Activated CD4-positive, alpha-beta memory T cell treated with anti-CD3 and anti-CD28 coated beads for 36 hours (primary cell): ENCODE results near the gene NECTIN1. TPM values are rescaled to one million over a fixed set of nuclear protein-coding genes. Genes with fewer than 3 reads are reported as not detected.

Source experiments
- CTCF ChIA-PET: fragments of 350-600 bp; sonication (Branson Sonifier 250); formaldehyde crosslinking; loops from one replicate; lab custom pipeline; 2021; ENCODE audit warnings: antibody characterized with exemption, inconsistent platforms; lab: Charles Lee
- POLR2A ChIA-PET: fragments of 350-600 bp; sonication (Branson Sonifier 250); formaldehyde crosslinking; loops from one replicate; lab custom pipeline; 2021; ENCODE audit warnings: antibody characterized with exemption; lab: Charles Lee
- DNase-seq: peaks from one replicate; pipeline ENCODE4 v3.0.0-alpha.2; 2020
- H3K27ac Mint-ChIP-seq: one replicate; pipeline ENCODE4 v1.8.0; 2021; ENCODE audit warnings: mixed read lengths
- H3K27me3 Mint-ChIP-seq: one replicate; pipeline ENCODE4 v1.8.0; 2021; ENCODE audit warnings: mixed read lengths
- H3K36me3 Mint-ChIP-seq: one replicate; pipeline ENCODE4 v1.8.0; 2021; ENCODE audit warnings: mixed read lengths
- H3K4me1 Mint-ChIP-seq: one replicate; pipeline ENCODE4 v1.8.0; 2021; ENCODE audit warnings: low read depth, mixed read lengths
- H3K4me3 Mint-ChIP-seq: one replicate; pipeline ENCODE4 v1.8.0; 2021; ENCODE audit warnings: mild to moderate bottlenecking, mixed read lengths
- H3K9me3 Mint-ChIP-seq: one replicate; pipeline ENCODE4 v1.8.0; 2021; ENCODE audit warnings: mixed read lengths
- intact Hi-C: fragments of 100-400 bp; cut with micrococcal nuclease; formaldehyde crosslinking; loops from one replicate; pipeline ENCODE4 v1.15.1; 2023
- total RNA-seq, 2 experiments: library from RNA; stranded (reverse); gene quantifications; one replicate each; pipeline ENCODE4 v1.2.3, GENCODE V29; 2021

Gene NECTIN1
- total RNA-seq, 2 experiments from 2014 or later, result 2.0 to 2.4 TPM

DNA sequence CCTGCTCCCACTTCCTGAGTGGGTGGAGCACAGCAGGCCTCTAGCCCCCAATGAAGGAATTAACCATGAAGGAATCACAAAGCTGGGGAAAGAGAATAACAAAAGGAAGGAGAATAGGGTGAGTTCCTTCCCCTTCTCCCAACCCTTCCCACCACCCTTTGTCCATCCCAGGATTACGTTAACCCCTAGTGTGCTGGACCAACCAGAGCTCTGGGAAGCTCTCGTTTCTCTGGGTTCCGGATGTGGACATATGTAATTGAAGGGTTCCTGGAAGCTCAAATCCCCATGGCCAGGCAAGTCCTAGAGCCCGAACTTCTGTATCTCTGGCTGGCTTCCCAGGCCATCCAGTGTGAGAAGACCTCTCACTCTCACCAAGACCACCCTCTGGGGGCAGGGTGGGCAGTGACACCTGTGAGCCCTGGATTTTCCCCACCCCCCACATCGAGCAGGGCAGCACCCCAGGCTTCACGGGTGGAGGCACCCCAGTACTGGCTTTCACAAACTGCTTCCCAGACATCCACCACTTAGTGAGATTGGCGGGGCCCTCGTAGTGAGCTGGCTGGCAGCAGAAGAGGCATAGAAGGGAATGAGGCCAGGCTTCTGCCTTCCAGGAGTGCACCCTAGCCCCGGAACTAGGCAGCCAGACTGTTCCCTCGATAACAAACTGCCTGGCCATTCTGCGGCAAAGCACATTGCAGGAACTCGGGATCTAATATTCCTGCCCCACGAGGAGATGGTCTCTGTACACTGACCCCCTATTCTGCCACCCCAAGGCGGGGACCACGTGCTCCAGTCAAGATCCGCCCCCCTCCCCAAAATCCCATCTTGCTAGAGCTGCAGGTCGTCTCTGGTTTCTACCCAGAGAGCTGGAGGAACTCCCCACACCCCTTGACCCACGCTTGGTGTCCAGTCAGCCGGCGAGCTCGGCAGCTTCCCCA is 2.1 kb downstream of the NECTIN1 start:
- POLR2A ChIA-PET, result no interaction called here
- intact Hi-C loops, result loop anchor here (5.0 kb wide), 1 partner anchor 245 kb away; no protein-coding TSS in a partner anchor

DNA sequence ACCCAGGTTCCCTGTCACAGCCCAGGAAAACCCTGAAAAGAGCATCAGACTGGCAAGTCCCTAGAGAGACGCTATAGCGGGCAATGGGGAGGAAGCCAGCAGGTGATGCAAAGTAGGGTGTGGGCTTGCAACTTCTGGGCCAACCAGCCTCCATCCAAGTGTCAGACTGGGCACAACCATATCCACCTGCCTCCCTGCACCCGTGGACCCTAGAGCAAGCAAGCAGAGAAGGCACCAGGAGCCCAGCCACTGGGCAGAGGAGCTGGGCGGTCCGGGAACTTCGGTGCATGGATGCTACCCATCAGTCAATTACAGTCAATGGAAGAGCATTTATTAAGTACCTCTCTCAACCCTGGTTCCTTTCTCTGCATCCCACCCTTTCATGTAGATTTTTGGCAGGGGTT is 2.8 kb downstream of the NECTIN1 start:
- no peak for DNase-seq
- Mint-ChIP-seq H3K27ac (no peak overlapping the region), H3K4me1 (peaks cover 16% of the 10 kb centered on the region), H3K36me3 (no peaks in the 10 kb centered on the region), H3K4me3 (no peak overlapping the region), H3K27me3 (peaks cover 9% of the 10 kb centered on the region), H3K9me3 (no peaks in the 10 kb centered on the region)
- ChIA-PET POLR2A (no interaction called here), CTCF (interaction anchor here (0.6 to 1.6 kb wide), 2 partner anchors 14 to 35 kb away, joined by 3 to 4 read pairs; no protein-coding TSS in a partner anchor)
- intact Hi-C loops, result loop anchor here (5.0 kb wide), 1 partner anchor 244 kb away; no protein-coding TSS in a partner anchor

More for the DNA sequence above, 2.1 kb downstream of the NECTIN1 start:
- Mint-ChIP-seq H3K4me1 (peaks cover 16% of the 10 kb centered on the region), H3K27me3 (peaks cover 9% of the 10 kb centered on the region), H3K36me3 (no peaks in the 10 kb centered on the region), H3K9me3 (no peaks in the 10 kb centered on the region), H3K4me3 (no peak overlapping the region), H3K27ac (no peak overlapping the region)
- no peak for DNase-seq
- CTCF ChIA-PET, result interaction anchor here (0.6 kb wide), 1 partner anchor 35 kb away, joined by 3 read pairs; no protein-coding TSS in a partner anchor

DNA sequence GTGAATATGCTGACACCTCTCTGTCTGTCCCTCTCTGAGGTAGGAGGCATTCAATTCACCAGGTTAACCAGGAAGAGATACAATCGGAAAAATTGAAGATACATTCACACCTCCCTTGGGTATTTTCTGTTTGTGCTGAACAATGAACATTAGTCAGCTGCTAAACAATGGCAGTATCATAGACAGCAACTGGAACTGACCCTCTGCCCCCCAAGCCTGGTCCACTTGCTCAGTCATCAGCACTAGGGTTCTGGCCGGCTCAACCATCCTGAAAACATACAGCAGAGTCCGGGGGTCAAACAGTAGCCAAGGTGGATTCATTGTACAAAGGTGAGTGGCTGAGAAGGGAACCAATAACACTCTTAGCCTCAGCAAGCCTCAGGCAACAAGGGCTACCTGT is 4.0 kb downstream of the NECTIN1 start:
- CTCF ChIA-PET, result interaction anchor here (1.6 kb wide), 1 partner anchor 15 kb away, joined by 4 read pairs; no protein-coding TSS in a partner anchor
- peaks cover 12% of the 10 kb centered on the region for H3K4me1 Mint-ChIP-seq
- H3K36me3 Mint-ChIP-seq, result no peaks in the 10 kb centered on the region
- no peak for DNase-seq
- H3K27ac Mint-ChIP-seq, result no peak overlapping the region
- POLR2A ChIA-PET, result no interaction called here
- H3K9me3 Mint-ChIP-seq, result no peaks in the 10 kb centered on the region
- H3K27me3 Mint-ChIP-seq, result peaks cover 2% of the 10 kb centered on the region
- no peak overlapping the region for H3K4me3 Mint-ChIP-seq
- intact Hi-C loops, result loop anchor here (5.0 kb wide), 1 partner anchor 243 kb away; no protein-coding TSS in a partner anchor

DNA sequence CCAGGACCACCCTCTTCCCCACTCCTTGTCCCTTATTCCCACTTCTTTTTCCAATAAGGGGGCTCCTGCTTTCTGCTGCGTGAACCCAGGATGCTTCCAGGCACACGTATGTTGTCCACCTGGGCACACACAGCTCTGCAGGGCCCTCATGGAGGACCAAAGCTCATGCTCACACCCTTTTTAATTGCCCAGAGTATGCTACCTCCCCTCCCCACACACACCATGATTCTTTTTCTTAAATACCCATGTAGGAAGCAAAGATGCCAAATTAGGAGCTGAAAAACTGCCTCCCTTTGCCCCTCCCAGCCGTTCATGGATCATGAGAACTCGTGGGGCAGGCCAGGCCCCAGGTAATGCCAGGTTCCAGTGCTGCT is 5.1 kb downstream of the NECTIN1 start:
- ChIA-PET CTCF (no interaction called here), POLR2A (no interaction called here)
- H3K4me3 Mint-ChIP-seq, result no peak overlapping the region
- H3K36me3 Mint-ChIP-seq, result no peaks in the 10 kb centered on the region
- H3K9me3 Mint-ChIP-seq, result no peaks in the 10 kb centered on the region
- intact Hi-C loops, result no loop called here
- H3K4me1 Mint-ChIP-seq, result peaks cover 7% of the 10 kb centered on the region
- H3K27ac Mint-ChIP-seq, result no peak overlapping the region
- DNase-seq, result no peak
- H3K27me3 Mint-ChIP-seq, result peaks cover 2% of the 10 kb centered on the region

DNA sequence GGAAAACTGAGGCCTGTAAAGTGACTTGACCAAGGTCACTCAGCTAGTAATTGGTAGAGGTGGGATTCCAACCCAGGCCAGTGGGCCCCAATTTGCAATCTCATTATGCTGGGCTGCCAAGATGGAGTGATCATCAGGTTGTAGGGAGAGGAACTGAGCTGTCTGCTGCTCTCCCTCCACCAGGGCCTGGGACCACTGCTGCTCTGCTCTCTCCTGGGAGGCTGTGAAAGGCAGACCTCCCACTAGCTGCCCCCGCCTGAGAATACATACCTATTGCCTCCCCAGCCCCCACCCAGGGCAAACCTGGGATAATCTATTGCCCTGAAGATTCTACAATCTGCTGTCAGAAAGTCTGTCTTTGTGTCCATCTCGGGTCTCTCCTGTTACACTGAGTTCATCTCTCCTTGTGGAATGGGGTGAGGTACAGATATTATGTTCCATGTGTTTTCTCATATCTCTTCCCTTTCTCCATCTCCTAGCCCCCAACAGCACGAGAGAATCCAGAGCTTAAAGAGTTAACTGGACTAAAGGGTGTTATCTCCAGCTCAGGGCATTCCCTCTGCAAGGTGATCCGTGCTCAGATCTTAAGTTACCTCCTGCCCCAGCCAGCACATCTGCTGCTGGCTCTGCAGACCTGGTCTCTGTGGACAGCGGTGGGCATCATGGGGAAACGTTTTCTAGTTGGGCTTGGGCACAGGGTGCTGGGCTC is 5.6 kb downstream of the NECTIN1 start:
- POLR2A ChIA-PET, result no interaction called here

DNA sequence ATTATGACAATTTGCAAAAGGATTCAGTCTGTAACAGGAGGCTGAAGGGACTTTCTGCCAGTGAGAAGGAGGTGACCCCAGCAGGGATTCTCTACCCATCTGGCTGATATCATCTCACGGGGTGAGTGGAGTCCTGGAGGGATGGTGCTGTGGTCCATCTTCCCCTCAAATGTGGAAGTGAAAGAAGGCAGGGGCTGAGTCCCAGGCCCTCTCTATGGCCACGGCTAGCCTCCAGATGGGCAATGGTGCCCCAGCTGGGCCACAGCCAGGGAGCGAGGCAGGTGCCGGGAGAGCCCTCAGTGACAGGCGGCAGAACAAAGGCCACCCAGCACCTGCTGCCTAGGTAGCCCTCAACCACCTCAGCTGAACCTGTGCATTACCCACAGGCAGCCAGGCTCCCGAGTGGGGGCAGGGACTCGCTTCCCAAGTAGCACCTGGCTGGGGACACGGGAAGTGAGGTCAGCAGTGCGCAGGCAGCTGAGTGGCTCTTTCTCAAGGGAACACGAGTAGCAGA is 6.7 kb downstream of the NECTIN1 start:
- H3K27me3 Mint-ChIP-seq, result peaks cover 1% of the 10 kb centered on the region
- H3K27ac Mint-ChIP-seq, result no peak overlapping the region
- DNase-seq, result no peak
- peaks cover 4% of the 10 kb centered on the region for H3K4me1 Mint-ChIP-seq
- H3K4me3 Mint-ChIP-seq, result no peak overlapping the region
- no peaks in the 10 kb centered on the region for H3K9me3 Mint-ChIP-seq
- ChIA-PET CTCF (no interaction called here), POLR2A (no interaction called here)
- intact Hi-C loops, result no loop called here
- no peaks in the 10 kb centered on the region for H3K36me3 Mint-ChIP-seq

More for the DNA sequence above, 5.6 kb downstream of the NECTIN1 start:
- DNase-seq, result no peak
- Mint-ChIP-seq H3K9me3 (no peaks in the 10 kb centered on the region), H3K4me3 (no peak overlapping the region), H3K36me3 (no peaks in the 10 kb centered on the region), H3K4me1 (peaks cover 7% of the 10 kb centered on the region), H3K27ac (no peak overlapping the region), H3K27me3 (peaks cover 2% of the 10 kb centered on the region)
- intact Hi-C loops, result no loop called here
- CTCF ChIA-PET, result no interaction called here

DNA sequence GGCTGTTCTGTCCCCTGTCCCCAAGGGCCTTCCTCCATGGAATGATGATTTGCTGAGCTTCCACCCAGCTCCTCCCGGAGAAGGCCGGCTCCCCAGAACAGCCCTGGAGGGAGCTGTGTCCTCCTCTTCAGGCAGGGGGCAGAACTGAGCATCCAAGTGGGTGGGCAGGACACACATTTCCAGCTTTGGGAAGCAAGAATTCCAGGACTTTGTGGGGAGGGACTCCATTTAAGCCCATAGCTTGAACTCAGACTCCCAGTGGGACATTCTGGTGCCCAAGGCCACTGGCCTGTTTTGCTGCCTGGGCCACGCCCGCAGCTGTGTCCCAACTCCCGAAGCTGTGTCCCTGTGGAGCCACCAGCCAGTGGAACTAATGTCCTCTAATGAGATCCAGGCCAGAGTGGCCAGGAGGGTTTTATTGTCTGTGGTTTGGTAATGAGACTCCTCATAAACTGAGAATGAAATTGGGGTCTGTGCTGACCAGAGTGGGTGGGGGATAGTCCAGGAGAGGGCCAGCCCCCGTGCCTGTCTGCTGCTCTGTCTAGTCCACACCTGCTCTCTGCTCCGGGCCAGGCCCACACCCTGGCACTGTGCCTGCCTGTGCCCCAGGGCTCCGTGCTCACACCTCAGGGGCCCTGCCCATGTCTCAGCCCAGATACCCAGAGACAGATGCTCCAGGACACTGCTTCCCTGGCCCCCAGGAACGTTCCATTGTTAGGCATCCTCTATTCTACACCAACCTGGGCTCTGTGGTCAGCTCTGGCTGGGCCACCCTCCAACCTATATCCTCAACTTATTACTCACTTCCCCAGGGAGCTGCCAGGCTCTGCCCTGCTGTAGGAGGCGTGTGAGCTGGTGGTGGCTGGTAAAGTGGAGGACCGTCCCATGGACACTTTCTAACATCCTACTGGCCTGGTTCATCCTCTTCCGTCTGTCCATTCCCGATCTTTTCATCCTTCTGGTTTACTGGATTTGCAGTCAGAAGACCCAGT is 7.6 kb downstream of the NECTIN1 start:
- intact Hi-C loops, result no loop called here
- H3K27ac Mint-ChIP-seq, result no peak overlapping the region
- H3K4me1 Mint-ChIP-seq, result no peaks in the 10 kb centered on the region
- H3K9me3 Mint-ChIP-seq, result no peaks in the 10 kb centered on the region
- no peaks in the 10 kb centered on the region for H3K36me3 Mint-ChIP-seq
- H3K27me3 Mint-ChIP-seq, result no peaks in the 10 kb centered on the region
- no peak for DNase-seq
- ChIA-PET POLR2A (no interaction called here), CTCF (interaction anchor here (1.3 kb wide), 1 partner anchor 8 kb away, joined by 9 read pairs; the partner anchor contains the start of gene NECTIN1)
- H3K4me3 Mint-ChIP-seq, result no peak overlapping the region

DNA sequence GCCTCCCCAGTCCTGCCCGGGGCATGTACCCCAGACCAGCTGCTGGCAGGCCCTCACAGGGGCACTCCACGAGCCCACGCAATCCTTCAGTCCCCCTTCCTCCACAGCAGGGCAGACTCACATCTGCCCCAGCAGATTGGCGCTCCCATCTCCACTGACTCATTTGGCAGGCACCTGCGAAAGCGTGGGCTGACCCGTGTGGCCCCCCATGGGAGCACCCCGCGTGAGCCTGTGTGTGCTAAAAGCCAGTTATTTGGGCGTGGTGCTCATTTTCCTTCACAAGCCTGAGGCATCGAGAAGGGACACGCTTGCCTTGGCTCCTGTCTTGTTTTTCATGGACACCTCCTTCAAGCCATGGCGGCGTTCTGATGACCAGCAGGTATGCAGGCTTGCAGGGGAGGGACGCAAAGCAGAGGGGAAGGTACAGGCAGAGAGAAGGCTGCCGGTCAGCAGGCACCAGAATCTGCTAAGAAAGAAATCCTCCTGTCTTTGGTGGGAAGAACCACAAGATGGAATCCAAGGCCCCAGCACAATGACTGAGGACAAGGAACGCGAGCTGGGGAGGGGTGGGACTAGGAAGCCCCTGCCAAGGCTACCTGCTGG is 8.6 kb downstream of the NECTIN1 start:
- no peak overlapping the region for H3K27ac Mint-ChIP-seq
- no peaks in the 10 kb centered on the region for H3K9me3 Mint-ChIP-seq
- no peak for DNase-seq
- intact Hi-C loops, result no loop called here
- H3K27me3 Mint-ChIP-seq, result no peaks in the 10 kb centered on the region
- no peaks in the 10 kb centered on the region for H3K36me3 Mint-ChIP-seq
- POLR2A ChIA-PET, result no interaction called here
- no peak overlapping the region for H3K4me3 Mint-ChIP-seq
- CTCF ChIA-PET, result interaction anchor here (1.3 to 1.9 kb wide), 2 partner anchors 9 kb away, joined by 7 to 9 read pairs; partner anchors contain the start of gene NECTIN1
- no peaks in the 10 kb centered on the region for H3K4me1 Mint-ChIP-seq

DNA sequence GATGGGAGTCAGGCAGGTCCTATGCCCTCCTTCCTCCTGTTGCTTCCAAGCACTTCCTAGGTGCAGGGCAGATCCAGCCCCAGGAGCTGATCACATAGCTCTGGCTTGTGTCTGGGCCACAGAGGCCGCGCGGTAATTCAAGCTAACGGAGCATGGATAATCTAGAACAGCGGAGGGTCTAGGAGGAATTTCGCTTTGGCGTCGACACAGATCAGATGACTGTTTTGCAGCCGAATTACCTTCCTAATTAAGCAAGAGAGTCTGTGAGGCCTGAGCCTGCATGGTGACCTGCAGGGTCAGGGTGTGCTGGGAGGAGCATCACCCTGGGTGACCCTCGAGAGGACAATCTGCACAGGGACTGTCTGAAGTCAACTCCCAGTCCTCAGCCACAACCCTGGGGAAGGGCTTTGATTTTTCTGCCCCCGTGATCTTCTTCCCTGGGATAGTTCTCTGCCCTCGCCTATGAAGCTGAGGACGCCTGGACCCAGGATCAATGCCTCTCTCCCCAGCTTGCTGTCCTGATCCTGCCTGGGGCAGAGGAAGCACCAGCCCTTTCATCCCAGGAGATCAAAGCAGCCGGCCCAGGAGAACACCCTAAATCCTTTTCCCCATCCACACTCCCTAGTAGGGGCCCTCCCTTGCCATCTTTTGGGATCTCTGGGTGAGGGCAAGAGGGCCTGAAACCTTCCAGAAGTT is 11.0 kb downstream of the NECTIN1 start:
- Mint-ChIP-seq H3K9me3 (no peaks in the 10 kb centered on the region), H3K4me3 (no peak overlapping the region), H3K4me1 (no peaks in the 10 kb centered on the region), H3K36me3 (no peaks in the 10 kb centered on the region), H3K27ac (no peak overlapping the region), H3K27me3 (peaks cover 2% of the 10 kb centered on the region)
- ChIA-PET POLR2A (no interaction called here), CTCF (interaction anchor here (0.7 to 1.9 kb wide), 2 partner anchors 11 to 12 kb away, joined by 4 to 7 read pairs; partner anchors contain the start of gene NECTIN1)
- DNase-seq, result no peak
- intact Hi-C loops, result no loop called here

DNA sequence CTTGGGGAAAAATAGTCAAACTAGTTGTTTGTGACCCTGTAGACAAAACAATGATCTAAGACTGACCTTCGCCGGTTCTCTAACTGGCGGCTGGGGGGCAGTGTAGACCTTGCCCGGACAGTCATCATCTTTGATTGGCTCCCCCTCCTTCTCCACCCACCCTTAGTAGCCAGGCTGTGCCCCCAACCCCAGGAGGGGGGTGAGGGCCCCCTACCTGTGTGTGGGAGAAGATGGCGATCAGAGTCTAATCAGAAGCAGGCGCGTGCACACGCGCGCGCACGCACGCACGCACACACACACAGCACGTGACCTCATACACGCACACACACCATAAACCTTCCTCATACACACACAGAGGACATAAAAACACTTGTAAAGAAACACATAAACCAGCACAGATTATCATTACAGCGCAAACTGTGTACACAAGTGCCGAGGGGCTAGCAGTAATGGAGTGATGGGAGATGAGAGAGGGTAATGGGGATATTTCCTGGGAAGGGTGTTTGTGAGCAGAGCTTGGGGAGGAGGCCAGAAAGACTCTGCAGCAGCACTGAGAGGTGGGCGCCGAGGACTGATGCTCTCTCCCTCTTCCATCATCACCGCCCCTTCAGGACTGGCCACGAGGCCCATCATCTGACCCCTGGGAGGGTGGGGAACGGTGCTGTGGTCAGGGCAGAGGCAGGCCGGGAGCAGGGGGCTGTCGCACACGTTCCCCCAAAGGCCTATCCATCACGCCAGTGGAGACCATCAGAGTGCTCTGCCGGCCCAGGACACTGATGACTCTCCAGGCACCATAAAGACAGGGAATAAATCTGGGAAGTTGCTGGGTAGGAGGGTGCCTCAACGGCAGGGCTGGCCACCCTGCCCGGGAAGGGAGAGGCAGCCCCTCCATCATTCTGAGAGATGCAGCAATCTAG is 12.2 kb downstream of the NECTIN1 start:
- Mint-ChIP-seq H3K27ac (no peak overlapping the region), H3K27me3 (peaks cover 2% of the 10 kb centered on the region), H3K9me3 (no peaks in the 10 kb centered on the region), H3K36me3 (no peaks in the 10 kb centered on the region), H3K4me1 (no peaks in the 10 kb centered on the region), H3K4me3 (no peak overlapping the region)
- intact Hi-C loops, result no loop called here
- ChIA-PET POLR2A (no interaction called here), CTCF (no interaction called here)
- DNase-seq, result no peak
